GM12892 (cell line): ENCODE measurements around the gene CHD5.

ENCODE experiments used
- DNase-seq: peaks from one replicate; pipeline ENCODE4 v3.0.0; 2011; ENCODE audit not compliant: insufficient read length
- FAIRE-seq: peaks from 2 replicates; lab custom pipeline; 2011; peaks lifted over from hg19 to GRCh38; lab: Jason Lieb, UNC
- POLR2A ChIP-seq: IDR thresholded peaks from 2 replicates; pipeline ENCODE4 v1.6.1; 2011; ENCODE audit warnings: low read depth, low read length, control low read depth
- POLR2AphosphoS5 ChIP-seq: IDR thresholded peaks from 2 replicates; pipeline ENCODE4 v1.6.1; 2011; ENCODE audit warnings: low read depth, low read length, control low read depth
- TAF1 ChIP-seq: IDR thresholded peaks from 2 replicates; pipeline ENCODE4 v1.6.1; 2011; ENCODE audit warnings: low read depth, mild to moderate bottlenecking, control low read depth, low read length, borderline replicate concordance

The CHD5 gene

DNA sequence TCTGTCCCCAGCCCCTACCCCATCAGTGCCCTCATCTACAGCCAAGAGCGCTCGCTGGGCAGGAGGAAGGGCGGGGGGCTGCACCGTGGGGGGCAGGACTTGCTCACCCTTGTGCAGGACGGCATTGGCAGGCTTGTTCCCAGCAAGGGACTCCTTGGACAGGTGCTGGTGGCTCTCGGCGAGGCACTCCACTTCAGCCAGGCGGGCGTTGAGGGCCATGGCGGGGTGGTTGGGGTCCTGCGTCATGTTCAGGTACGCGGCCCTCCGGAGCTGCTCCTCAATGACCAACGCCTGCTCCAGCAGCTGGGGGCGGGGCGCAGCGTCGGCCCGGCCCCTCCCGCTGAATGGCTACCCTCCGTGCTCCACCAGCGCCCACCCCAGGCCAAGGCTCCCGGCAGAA is 70.4 kb downstream of the CHD5 start:
- FAIRE-seq (no peak), DNase-seq (no peak)
- TF ChIP-seq POLR2AphosphoS5 (no peak), TAF1 (no peak), POLR2A (no peak)

DNA sequence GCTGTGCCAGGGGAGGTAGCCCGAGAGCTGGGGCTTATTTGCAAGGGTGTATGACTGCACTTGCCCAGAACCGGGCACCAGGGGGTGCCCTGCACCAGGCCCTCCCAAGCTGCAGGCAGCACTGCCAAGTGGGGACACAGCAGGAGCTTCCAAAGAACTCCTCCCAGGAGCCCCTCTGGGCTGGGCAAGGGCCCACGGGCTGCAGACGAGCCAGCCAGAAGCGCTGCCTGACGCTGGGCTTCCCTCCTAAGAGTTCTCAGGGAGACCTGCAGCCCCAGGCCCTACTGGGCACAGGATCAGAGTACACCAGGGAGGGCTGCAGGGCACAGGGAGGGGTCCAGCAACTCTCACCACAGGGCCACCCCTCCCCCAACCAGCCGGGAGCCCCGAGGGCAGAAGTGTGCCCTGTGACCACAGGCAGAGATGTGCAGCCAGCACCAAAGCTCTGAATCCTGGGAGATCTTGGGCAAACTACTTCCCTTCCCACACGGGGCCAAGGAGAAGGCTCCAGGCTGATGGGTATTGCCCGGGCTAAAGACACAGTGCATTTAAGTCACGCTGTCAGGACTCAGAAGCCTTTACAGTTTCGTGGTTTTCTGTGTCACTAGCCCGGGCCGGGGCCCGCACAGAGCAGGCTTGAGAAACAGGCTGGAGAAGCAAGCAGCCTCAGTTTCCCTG is 71.0 kb downstream of the CHD5 start:
- no peak for FAIRE-seq
- peak; percentile 67 for DNase-seq
- TF ChIP-seq TAF1 (no peak), POLR2AphosphoS5 (no peak), POLR2A (no peak)

DNA sequence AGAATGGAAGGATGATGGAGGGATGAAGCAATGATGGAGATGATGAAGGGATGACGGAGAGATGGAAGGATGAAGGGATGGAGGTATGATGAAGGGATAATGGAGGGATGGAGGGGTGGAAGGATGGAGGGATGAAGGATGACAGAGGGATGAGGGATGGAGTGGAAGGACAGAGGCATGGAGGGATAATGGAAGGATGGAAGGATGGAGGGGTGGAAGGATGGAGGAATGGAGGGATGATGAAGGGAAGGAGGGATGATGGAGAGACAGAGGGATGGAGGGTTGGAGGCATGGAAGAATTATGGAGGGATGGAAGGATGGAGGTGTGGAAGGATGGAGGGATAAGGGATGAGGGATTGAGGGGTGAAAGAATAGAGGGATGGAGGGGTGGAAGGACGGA is 71.6 kb downstream of the CHD5 start:
- TF ChIP-seq TAF1 (no peak), POLR2AphosphoS5 (no peak), POLR2A (no peak)
- DNase-seq, result no peak
- no peak for FAIRE-seq

DNA sequence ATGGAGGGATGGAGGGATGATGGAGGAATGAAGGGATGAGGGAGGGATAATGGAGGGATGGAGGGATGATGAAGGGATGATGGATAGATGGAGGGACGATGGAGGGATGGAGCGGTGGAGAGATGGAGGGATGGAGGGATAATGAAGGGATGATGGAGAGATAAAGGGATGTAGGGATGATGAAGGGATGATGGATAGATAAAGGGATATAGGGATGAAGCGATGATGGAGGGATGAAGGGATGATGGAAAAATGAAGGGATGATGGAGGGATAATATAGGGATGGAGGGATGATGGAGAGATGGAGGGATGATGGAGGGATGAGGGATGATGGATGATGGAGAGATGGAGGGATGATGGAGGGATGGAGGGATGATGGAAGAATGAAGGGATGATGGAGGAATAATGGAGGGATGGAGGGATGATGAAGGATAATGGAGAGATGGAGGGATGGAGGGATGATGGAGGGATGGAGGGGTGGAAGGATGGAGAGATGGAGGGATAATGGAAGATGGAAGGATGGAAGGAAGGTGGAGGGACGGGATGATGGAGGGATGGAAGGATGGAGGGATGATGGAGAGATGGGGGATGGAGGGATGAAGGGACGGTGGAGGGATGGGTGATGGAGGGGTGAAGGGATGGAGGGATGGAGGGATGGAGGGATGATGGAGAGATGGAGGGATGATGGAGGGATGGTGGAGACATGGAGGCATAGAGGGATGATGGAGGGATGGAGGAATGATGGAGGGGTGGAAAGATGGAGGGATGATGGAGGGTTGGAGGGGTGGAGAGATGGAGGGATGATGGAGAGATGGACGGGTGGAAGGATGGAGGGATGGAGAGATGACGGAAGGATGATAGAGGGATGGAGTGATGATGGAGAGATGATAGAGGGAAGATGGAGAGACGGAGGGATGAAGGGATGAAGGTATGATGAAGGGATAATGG is 72.4 kb downstream of the CHD5 start:
- TF ChIP-seq POLR2A, result no peak
- no peak for TF ChIP-seq POLR2AphosphoS5
- TF ChIP-seq TAF1, result no peak

DNA sequence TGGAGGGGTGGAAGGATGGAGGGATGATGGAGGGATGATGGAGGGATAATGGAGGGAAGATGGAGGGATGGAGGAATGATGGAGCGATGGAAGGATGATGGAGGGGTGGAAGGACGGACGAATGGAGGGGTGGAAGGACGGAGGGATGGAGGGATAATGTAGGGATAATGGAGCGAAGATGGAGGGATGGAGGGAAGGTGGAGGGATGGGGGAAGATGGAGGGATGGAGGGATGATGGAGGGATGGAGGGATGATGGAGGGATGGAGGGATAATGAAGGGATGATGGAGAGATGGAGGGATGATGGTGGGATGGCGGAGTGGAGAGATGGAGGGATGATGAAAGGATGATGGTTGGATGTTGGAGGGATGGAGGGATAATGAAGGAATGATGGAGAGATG is 73.1 kb downstream of the CHD5 start:
- no peak for FAIRE-seq
- DNase-seq, result no peak
- TF ChIP-seq POLR2AphosphoS5 (no peak), POLR2A (no peak), TAF1 (no peak)

More for the DNA sequence above, 72.4 kb downstream of the CHD5 start:
- DNase-seq (no peak), FAIRE-seq (no peak)

DNA sequence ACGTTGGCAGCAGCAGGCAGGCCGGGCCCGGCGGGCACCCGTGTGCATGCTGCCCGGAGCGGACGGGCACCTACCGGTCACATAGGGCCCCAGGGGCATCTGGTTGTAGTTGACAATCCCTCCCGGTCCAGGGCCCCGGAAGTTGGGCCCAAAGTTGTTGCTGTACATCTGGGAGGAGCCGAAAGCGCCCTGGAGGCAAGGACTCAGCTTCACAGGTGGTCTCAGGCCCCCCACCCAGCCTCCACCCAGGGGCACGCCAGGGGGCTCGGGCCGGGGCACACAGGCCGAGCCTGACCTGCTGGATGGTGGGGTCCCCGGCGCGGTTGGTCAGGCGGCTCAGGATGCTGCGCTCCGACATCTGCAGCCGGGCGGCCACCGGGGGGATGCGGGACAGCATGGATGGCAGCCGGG is 73.8 kb downstream of the CHD5 start:
- no peak for DNase-seq
- FAIRE-seq, result no peak
- TF ChIP-seq POLR2A (no peak), TAF1 (no peak), POLR2AphosphoS5 (no peak)

DNA sequence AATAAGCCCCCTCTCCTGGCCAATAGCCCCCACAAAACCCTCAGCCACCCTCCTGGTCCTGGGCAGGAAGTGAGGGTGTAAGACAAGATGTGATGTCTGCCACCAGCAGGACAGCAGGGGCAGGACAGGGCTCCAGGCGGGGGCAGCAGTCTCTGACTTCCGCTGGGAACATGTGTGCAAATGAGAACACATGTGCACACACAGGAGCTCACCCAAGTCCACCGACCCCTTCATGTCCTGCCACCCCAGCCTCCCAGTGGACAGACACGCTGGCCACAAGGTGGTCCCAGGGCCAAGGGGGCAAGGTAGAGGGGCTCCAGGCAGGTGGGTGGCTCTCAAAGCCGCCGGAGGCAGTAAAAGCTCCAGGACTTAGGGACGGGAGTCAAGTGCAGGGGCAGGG is 74.4 kb downstream of the CHD5 start:
- DNase-seq (no peak), FAIRE-seq (no peak)
- no peak for TF ChIP-seq POLR2AphosphoS5
- no peak for TF ChIP-seq POLR2A
- TF ChIP-seq TAF1, result no peak

DNA sequence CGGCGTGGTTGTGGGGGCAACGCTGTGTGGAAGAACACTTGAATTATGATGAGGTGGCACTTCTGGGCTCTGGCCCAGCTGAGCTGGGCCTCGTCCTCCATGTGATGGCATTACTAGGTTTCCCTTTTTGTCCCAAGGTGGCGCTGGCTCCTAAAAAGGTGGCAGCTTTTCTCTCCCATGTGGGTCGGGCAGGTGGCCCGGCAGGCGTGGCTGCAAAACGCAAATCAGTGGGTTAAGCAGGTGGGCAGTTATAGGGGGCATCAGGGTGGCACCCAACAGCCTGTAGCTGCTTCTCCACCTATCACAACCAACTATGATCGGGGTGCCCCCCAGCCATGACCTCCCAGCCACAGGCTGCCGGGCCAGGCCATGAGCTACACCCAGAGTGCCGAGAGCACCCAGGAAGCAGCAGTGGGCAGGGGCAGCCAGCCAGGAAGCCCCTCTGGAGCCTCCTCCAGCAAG is 74.9 kb downstream of the CHD5 start:
- no peak for TF ChIP-seq POLR2A
- TF ChIP-seq TAF1, result no peak
- no peak for TF ChIP-seq POLR2AphosphoS5
- FAIRE-seq (no peak), DNase-seq (no peak)

DNA sequence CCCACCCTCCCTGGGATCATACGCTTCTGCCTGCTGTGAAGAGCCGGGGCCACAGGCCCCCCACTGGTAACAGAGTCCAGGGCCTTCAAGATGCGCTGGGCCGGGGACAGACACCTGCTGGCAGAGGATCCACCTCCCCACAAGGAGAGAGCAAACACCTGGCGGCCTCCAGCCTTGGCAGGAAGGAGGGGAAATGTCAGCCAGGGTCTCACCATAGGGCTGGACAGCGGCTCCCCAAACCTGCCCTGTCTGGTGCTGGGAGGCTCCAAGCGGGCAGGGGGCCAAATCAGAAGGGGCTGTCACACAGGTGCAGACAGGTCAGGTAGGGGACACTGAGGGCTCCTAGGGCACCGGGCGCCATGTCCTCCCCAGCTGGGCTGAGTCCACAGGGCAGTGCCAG is 75.5 kb downstream of the CHD5 start:
- no peak for TF ChIP-seq TAF1
- no peak for DNase-seq
- no peak for FAIRE-seq

DNA sequence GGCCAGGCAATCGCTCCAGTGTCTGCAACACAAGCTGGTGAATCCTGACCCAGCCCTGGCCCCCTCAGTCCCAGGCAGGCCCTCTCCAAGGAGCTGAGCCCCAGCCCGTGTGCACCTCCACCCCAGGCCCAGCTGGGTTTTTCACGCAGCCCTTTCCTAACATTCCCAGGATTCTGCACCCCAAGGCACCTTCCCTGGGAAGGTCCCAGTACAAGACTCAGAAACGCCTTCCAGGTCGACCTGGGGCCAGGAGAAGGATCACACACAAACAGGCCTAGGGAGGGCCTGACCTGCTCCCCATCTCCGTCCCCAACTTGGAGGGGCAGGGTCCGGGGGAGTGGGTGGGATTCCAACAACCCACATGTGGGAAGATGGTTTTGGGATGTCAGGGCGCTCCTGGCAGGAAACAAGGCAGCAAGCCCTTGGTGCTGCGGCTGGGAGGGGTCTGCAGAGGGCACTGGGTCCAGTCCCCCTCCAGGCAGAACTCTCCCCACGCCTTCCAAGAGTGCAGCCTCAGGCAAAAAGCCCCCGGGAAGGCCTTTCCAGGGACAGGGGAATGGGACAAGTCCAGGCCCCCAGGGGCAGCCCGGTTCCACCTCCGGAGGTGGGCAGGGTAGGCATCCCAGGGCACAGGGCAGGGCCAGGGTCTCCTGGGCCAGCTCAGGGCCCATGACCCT is 76.1 kb downstream of the CHD5 start:
- no peak for FAIRE-seq
- TF ChIP-seq POLR2AphosphoS5, result no peak
- no peak for TF ChIP-seq POLR2A
- TF ChIP-seq TAF1, result no peak
- no peak for DNase-seq
